ENCODE data around the gene ENTHD1.

GRCh38 chr22:39731481-39731880, 162.1 kb downstream of the ENTHD1 start:
- TF ChIP-seq CTCF (IDR thresholded peaks at IDR 0.05) (no peak), POLR2A (IDR thresholded peaks at IDR 0.05) (no peak)

All from suprapubic skin (tissue), 3 donors.